Erythroblast (primary cell): Measurements from ENCODE around the gene TMEM116.
"Not testable (repeated sequence)": the region's sequence is repeated elsewhere in the genome, so short reads cannot be mapped to it uniquely, and the experiment has no call there.

Experiments
- GATA1 ChIP-seq: IDR thresholded peaks from 2 replicates; pipeline ENCODE4 v1.6.1; 2011; ENCODE audit warnings: low read depth, mild to moderate bottlenecking, control low read depth, low read length, moderate library complexity
- POLR2A ChIP-seq: IDR thresholded peaks from 2 replicates; pipeline ENCODE4 v1.6.1; 2011; ENCODE audit warnings: mild to moderate bottlenecking, low read length

GRCh38 chr12:111959518-111959917 is 53.4 kb downstream of the TMEM116 start:
- not testable (repeated sequence) for TF ChIP-seq POLR2A, GATA1
